Activated CD4-positive, CD25-positive, alpha-beta regulatory T cell (primary cell): Measurements from ENCODE around the gene SLC45A2.
"Not testable (repeated sequence)": the region's sequence is repeated elsewhere in the genome, so short reads cannot be mapped to it uniquely, and the experiment has no call there.

Source experiments
- DNase-seq, 4 experiments: peaks; one replicate each; lab custom pipeline; 2025; lab: John Stamatoyannopoulos, UW

Gene SLC45A2

DNA sequence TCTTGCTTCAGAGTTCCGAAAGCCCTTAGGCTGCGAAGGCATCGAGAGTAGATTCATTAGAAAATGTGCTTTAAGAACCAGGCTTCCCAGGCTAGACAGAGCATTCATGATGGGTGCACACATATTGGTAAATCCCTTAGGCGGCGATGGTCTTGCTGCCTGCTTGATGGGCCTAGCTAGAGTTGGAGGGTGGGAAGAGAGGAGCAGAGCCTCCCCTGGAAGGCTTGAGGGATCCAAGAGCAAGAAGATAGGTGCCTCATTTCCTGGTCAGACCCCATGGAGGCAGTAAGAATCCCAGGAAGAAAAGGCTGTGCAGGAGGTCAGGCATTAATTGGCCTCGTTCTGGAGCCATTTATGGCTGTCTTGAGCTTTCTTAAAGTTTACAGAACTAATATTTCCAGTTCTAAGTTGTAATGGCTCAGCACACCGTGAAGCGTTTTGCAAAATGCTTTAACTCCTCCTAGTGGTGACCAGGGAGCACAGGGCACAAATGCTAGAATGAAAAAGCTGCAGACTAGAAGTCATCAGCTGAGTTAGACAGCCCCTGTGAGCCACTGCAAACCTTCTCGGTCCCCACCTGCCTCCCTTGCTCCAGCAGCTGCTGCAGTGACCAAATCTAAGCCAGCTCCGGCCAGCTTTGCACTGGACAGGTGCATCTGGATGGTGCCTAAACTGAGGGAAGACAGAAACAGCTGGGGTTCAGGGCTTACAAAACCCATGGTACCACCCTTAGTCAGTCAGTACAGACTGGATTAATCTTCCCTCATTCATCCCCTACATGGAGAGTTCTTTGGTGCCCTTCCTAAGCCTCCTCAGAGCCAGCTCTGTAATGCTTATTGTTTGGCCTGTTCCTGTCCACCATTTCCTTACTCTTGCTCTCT is 14.7 kb downstream of the SLC45A2 start:
- no peak for DNase-seq

DNA sequence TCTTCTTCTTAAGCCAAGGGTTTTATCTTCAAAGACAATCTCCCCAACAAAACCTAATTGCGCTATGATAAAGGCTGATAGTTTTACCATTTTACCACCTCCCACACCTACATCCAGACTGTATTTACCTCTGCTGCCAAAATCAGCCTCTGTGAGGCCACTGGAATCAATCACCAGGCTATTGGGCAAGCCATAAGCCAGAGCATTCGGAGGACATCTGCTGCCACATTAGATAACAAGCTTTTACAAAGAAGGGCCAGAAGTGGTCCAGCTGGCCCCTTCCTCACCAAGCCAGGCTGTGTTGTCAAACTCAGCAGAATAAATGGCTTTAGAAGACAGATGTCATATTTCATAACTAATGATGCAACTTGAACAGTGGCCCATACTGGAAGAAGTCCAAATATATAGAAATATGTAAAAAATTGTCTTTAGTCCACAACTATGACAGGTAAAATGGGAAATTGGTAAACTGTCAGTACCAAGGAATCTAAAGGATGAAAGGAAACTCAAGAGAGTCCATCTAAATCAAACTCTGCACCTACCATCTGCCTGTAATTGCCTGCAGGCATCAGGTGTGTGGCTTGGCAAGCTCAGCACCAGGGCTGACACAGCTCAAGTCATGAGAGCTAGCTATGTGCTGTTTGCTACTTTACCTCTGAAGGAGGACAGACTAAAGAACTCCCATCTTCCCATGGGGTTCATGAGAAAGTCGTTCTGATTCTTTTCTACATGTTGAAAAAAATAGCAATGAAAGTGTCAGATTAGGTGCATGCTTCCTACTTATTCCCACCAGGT is 16.1 kb downstream of the SLC45A2 start:
- no peak for DNase-seq

DNA sequence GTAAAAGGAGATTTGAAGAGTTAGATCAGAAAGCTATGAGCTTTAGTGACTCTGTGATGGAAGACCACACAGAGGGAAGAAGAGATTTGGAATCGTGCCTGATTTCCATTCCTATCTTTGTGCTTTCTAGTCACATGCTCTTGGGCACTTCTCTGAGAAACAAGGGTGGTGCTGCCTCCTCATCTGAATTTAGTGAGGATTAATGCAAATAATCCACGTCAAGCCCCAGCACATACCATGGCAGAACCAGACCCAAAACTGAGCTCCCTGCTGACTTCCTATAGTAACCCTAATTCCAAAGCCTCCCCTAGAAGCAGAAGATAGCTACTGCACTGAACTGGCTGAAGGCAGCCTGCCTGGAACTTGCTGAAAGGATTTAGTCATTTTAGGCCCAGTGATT is 17.7 kb downstream of the SLC45A2 start:
- DNase-seq = no peak

DNA sequence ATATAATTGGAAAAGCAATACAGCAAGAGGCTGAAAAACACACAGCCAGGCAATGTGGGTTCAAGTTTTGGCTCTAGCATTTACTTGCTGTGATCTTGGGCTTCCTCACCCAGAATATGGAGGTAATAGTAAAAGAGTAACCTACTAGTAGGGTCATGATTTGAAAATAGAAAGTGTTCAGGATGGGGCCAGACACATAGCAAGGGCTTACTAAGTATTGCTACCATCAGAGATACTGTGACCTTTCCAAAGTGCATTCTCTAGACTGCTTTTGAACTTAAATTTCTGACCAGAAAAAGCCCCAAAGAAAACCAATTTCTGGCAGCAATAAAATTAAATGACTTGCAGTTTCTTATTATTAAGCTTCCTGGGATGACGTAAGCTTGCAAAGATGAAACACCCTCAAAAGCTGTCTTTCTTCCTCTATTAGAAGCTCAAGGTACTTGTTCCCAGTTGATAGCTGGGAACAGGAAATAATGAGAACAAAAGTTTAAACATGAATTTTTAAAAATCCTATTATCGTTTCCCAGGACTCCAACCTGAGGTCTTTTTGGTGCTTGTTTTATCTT is 20.3 kb downstream of the SLC45A2 start:
- no peak for DNase-seq

DNA sequence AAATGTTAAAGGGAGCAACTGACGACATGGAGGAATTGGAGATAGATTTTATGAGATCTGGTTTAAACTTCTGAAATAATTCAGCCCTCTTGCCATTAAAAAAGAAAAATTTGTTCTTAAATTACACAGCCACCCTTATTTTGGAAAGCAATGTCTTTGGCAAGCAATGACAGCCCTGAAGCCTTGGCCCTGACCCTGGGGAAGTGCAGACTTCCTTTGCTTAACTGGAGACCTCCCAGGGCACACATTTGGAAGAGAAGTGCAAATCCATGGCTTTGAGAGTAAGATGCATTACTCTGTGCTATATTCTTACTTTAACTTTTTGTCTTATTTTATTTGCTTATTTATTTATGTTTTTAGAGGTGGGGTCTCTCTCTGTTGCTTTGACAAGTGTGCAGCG is 26.3 kb downstream of the SLC45A2 start:
- DNase-seq = no peak

DNA sequence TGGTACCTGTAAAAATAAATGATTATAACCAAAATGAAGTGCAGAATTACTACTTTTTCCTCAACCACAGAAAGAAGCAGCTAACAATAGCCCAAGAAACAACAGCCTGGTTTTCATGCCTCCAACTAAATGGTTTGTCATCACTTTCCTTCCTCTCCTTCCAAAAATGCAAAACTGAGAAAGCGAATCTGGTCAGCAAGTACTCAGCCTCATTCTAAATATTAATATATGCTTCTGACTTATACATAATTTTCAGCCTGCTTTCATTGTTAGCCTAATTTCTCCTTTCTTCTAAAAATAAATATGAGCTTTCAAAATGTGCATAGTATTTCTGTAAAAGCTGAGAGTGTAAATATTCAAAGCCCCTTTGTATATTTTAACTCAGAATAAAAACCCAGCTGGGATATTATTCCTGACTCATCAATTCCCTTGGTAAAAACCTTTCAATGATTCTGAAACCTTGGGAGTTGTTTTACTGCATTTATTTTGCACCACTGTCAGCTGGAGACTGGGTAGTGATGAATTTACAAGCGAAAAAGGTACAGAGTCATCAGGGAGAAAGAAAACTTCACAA is 26.8 kb downstream of the SLC45A2 start:
- no peak for DNase-seq

DNA sequence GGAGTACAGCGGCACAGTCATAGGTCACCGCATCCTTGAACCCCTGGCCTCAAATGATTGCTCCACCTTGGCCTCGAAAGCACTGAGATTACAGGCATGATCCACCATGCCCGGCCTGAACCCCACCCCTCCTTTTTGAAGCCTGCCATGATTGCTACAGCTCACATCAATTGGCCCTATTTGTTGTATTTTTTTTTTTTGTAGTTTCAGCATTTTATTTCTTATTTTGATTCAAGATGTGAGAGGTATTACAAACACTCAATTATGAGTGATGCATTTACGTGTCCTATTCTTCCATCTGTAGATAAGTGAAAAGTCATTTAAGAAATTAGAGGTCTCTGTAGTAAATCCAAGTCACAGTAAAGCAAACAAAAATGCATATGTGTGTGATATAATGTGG is 32.3 kb downstream of the SLC45A2 start:
- not testable (repeated sequence) for DNase-seq

DNA sequence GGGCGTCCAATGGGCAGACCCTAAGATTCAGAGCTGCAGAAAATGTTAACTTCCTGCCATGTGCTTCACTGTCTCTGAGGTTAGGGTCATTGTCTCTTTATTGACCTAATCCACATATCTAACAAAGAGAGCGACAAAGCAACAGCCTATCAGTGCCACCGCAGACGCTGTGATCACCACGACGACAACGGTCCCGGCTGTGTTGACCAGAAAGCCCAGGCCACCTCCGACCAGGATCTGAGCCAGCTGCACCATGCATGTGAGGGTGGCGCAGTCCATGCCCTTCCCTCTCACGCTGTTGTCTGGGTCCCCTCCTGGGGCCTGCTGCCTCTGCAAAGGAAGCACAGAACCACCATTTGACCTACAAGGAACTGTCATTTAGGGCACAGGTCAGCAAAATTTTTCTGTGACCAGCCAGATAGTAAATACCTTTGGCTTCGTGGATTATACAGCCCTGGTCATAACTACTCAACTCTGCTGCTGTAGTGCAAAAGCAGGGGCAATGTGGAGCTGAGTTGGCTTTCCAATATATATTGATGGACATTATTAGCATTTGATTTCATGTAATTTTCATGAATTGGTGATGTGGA is 39.9 kb downstream of the SLC45A2 start:
- no peak for DNase-seq

DNA sequence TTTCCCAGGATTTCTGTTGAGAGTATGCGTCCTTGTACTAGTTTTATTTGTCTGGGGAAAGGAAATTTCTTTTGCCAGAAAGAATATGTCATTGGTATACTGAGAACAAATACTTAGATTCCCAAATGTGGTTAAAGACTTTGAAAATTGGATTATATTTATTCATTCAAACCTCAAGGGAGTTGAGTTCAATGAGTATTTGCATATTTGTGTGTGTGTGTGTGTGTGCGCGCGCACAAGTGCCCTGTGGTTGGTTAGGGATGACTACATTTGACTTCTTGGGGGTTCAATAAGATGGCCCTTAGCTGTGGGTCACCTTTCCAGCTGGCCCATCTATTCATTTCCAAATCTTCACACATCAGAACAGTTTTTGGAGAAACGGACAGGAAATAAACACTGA is 43.4 kb downstream of the SLC45A2 start:
- no peak for DNase-seq

DNA sequence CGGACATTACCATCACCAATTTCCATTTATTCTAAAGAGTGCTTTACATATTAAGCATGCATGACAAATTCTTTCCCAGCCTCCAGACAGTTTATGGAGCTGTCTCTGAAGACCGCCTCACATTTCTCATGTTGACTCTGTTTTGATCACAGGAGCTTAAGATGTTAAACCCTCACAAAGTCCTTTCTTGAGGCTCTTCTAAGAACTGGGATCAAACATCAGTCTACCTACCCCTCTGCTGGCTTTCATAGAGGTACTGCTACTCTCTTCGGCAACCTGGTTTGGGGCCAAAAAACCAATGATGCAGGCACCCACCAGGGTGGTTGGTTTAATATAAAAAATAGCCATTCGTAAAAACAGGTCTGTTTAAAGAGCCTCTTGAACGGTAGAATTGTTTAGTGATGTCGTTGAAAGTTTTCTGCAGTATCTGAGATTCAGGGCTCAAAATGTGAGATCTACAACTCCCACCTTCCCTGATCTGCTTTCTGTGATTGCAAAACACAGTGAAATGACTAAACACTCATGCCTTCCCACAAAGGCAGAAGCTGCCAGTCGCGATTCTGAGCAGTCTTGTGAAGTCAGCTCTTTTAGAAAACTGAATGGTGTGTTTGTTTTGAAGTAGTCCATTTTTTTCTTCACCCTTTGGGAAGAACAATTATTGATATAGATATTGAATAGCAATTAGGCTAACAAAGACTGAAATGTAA is 44.8 kb downstream of the SLC45A2 start:
- no peak for DNase-seq

DNA sequence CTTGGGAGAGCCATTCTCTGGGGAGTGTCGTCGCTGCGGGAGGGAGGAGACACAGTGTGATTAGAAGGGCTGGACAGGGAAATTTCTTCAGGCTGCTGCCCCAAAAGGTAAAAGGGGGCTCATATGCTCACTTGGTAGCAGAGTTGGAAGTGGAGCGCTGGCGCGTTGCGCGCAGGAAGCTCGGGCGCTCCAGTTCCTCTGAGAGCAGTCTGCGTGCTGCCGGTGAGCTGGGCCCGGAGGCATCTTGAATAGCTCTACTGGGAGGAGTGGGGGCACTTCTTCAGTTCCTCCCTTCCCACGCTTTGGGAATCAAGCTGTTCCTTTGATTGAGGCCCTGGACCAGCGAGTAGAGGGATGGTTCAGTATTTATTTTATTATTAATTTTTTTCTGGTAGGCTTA is 45.6 kb downstream of the SLC45A2 start:
- DNase-seq = no peak

DNA sequence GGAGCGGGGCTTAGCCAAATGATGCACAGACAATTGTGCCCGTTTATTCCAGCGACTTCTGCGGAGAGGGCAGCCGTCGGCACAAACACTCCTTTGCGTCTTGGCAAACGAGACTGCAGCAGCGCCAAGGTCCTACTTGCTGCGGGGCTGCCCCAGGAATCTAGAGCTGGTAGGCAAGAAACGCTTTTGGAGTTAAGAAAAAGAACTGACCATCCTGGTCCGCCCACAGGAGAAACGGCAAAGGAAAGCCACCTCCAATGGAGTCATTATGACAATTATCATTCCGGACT is 46.0 kb downstream of the SLC45A2 start:
- DNase-seq = no peak

DNA sequence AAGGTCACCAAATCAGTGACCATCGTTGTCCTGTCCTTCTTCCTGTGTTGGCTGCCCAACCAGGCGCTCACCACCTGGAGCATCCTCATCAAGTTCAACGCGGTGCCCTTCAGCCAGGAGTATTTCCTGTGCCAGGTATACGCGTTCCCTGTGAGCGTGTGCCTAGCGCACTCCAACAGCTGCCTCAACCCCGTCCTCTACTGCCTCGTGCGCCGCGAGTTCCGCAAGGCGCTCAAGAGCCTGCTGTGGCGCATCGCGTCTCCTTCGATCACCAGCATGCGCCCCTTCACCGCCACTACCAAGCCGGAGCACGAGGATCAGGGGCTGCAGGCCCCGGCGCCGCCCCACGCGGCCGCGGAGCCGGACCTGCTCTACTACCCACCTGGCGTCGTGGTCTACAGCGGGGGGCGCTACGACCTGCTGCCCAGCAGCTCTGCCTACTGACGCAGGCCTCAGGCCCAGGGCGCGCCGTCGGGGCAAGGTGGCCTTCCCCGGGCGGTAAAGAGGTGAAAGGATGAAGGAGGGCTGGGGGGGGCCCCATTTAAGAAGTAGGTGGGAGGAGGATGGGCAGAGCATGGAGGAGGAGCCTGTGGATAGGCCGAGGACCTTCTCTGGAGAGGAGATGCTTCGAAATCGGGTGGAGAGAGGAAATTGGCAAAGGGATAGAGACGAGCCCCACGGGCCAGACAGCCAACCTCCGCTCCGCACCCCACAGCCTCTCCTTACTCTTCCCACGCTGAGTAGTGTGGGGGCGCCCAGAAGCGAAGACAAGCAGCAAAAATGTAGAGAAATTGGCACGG is 46.6 kb downstream of the SLC45A2 start:
- DNase-seq = no peak

DNA sequence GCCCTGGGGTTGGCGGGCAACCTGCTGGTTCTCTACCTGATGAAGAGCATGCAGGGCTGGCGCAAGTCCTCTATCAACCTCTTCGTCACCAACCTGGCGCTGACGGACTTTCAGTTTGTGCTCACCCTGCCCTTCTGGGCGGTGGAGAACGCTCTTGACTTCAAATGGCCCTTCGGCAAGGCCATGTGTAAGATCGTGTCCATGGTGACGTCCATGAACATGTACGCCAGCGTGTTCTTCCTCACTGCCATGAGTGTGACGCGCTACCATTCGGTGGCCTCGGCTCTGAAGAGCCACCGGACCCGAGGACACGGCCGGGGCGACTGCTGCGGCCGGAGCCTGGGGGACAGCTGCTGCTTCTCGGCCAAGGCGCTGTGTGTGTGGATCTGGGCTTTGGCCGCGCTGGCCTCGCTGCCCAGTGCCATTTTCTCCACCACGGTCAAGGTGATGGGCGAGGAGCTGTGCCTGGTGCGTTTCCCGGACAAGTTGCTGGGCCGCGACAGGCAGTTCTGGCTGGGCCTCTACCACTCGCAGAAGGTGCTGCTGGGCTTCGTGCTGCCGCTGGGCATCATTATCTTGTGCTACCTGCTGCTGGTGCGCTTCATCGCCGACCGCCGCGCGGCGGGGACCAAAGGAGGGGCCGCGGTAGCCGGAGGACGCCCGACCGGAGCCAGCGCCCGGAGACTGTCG is 47.3 kb downstream of the SLC45A2 start:
- DNase-seq = no peak

DNA sequence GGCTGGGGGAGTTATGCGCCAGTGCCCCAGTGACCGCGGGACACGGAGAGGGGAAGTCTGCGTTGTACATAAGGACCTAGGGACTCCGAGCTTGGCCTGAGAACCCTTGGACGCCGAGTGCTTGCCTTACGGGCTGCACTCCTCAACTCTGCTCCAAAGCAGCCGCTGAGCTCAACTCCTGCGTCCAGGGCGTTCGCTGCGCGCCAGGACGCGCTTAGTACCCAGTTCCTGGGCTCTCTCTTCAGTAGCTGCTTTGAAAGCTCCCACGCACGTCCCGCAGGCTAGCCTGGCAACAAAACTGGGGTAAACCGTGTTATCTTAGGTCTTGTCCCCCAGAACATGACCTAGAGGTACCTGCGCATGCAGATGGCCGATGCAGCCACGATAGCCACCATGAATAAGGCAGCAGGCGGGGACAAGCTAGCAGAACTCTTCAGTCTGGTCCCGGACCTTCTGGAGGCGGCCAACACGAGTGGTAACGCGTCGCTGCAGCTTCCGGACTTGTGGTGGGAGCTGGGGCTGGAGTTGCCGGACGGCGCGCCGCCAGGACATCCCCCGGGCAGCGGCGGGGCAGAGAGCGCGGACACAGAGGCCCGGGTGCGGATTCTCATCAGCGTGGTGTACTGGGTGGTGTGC is 48.0 kb downstream of the SLC45A2 start, which contains the start of gene RXFP3:
RXFP3 (plus strand) TSS at position 6 of the 636 bp plus-strand sequence; CDS start at position 361, 355 bp downstream.
- DNase-seq = no peak

DNA sequence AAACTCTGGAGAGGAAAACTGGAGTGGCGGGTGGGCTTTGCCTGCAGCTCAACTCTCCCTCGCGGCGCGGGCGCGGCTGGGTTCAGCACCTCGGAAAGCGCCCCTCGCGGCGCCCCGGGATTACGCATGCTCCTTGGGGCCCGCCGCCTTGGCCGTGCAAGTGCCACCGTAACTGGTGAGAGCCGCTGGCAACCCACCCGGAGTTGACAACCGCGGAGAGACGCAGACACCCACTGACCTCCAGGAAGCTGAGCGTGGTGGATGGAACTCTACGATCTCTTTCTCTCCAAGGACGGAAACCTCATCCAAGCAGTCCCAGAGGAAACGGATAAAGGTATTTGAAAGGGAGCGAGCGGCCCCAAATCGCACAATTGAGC is 48.5 kb downstream of the SLC45A2 start:
- no peak for DNase-seq

DNA sequence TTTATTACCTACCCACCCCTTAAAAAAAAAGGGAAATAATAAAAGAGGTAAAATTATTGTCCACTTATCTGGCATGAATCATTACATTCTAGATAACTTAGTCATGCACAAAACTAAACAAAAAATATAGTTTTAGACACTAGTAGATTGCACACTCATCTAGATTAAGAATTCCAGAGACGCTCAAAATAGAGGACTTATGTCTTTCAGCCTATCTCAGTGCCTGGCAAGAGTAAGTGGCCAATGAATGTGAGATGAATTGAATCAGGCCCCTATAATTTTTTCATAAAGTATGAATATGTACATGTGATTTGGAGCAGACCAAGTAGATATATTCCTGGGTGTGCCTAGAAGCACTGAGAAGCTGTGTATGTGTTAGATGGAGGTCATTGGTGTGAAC is 50.3 kb downstream of the SLC45A2 start:
- DNase-seq = no peak

DNA sequence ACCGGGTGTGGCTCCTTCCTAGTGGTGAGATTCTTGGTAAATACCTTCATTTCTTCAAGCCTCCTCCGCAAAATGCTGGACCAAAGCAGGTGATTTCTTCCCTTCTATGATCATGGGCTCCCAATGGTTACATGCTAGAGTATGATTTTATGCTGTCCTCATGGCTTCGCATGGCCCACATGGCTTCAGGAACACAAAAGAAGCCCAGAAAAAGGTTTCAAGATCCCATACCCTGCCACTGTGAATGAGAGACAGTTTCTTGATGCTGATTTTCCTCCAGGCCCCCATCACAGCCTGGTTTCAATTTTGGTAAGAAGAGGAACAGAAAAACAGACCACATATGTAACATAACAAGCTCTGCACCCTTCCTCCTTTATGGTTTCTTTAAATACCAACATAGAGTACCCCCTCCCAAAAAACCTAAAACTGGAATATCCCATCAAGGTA is 50.7 kb downstream of the SLC45A2 start:
- DNase-seq = no peak

DNA sequence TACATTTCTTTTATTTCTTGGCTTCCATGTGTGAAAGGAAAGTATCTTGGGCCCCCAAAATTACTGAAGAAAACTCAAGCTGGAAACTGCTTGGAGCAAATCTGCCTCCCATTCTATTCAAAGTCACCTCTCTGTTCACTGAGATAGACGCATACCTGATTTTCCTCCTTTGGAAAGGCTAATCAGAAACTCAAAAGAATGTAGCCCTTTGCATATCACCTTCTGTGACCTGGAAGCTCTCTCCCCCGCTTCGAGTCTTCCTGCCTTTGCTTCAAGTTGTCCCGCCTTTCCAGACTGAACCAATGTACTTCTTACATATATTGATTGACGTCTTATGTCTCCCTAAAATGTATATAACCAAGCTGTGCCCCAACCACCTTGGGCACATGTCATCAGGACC is 53.4 kb downstream of the SLC45A2 start:
- DNase-seq = no peak
